CD4-positive, alpha-beta T cell treated with Interleukin-12 subunit alpha and Interleukin-12 subunit beta, for 1 hour (primary cell): ENCODE results near the gene FAM50A.
"Not testable (repeated sequence)": the region's sequence is repeated elsewhere in the genome, so short reads cannot be mapped to it uniquely, and the experiment has no call there.

Experiments used
- DNase-seq: peaks from one replicate; pipeline ENCODE4 v3.0.0-alpha.2; 2020

FAM50A gene

DNA sequence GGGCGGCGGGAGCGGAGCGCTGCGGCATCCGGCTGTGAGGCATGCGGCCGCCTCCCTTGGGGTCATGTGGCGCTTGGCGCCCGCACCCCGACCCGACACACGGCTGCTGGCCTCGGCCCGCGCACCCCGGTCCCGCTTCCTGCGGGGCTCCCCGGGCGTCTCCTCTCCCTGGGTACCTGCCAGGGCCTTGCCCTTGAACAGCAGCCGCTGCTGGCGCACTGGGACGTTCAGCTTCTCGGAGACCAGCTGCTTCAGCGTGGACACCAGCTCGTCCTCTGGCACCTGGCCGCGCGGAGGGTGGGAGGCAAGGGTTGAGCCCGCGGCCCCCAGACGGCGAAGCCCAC lies 42.1 kb downstream of the FAM50A start:
- DNase-seq, result peak; percentile 44

DNA sequence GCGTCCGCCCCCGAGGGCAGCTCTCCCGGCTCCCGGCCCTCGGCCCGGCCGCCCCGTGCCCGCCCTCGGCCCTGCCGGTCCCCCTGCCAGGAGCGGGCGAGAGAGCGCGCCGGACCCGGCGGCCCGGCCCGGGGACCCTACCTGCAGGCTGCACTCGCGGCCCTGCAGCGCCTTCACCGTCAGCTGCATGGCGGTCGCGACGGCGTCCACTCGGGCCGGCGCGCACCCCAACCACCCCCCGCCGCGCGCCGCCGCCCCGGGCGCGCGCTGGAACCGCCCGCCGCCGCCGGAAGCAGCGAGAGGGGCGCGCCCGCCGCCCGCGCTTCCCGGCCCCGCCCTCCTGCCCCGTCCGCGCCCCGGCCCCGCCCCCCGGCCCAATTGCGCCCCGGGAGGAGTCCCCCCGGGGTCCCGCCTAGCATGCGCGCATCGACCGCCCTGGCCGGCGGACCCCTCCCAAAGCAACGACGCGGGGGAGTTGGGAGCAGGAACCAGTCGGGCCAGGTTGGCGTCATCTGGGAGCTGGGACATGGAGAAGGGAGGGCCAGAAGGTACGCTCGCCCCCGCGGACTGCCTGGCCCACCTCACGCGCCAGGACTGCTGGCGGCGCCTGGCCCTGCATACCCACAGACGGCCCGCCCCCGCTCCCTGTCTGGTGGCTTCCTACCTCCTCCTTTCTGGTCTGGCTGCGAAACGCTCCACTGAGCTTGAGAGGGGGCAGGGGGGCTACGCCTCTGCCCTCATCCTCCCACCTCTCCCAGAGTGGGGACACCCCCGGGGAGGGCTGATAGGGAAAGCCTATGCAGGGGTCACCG lies 42.7 kb downstream of the FAM50A start, which contains the start of gene UBL4A:
Gene UBL4A, minus strand, starts transcription at position 220 of the 812 bp plus-strand sequence. Its CDS starts 31 bp downstream, at position 189.
- DNase-seq, result peak; percentile 70

GRCh38 chrX:154487518-154488290 lies 43.8 kb downstream of the FAM50A start:
- DNase-seq, result no peak

DNA sequence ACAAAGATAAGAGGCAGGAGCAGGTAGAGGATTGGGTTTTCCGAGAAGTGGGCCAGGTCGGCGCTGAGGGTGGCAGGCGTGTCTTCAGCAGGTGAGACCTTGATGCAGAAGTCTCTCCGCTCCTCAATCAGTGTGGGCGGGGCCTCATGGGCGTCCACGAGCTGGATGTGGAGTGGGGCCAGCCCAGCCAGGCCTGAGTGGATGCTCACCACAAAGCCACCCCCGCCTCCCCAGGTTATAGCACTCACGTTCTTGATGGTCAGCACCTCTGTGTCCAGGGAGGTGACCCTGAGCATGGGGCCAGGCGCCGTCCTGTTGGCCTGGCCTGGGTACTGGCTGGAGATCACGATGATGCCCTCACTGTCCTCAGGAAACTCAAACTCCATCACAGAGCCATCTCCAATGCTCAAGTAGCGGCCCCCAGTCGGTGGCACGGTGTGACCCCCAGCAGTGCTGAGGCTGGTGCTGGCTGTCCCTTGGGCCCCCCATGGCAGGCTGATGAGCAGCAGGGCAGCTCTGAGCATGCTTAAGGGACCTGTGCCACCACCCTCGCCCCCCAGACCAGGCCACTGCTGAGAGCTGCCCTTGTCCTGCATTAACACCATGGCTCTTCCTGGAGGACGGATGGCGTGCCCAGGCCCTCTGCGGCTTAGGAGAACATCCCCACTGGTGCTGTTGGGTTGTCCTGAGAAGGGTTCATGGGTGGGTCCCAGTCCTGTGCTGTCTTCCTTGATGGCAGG lies 44.6 kb downstream of the FAM50A start:
- no peak for DNase-seq

DNA sequence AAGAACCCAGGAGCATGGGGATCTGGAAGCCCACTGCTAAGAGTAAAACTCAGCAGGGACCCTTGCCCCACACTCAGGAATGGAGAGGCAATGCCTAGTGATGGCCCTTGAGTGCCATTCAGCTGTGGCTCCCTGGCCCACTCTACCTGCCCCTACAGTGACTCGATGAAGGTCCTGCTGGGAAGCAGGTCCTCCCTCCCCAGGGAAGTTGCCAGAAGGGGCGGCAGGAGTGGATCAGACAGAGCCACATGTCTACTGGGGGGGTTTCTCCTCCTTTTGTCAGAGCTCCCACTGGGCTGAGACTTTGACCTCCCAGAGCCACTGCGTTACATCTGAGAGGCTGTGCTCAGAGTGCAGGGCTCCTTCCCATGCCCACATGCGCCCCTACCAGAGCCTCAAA lies 45.2 kb downstream of the FAM50A start:
- DNase-seq, result no peak

GRCh38 chrX:154490021-154490413 lies 46.1 kb downstream of the FAM50A start:
- no peak for DNase-seq

DNA sequence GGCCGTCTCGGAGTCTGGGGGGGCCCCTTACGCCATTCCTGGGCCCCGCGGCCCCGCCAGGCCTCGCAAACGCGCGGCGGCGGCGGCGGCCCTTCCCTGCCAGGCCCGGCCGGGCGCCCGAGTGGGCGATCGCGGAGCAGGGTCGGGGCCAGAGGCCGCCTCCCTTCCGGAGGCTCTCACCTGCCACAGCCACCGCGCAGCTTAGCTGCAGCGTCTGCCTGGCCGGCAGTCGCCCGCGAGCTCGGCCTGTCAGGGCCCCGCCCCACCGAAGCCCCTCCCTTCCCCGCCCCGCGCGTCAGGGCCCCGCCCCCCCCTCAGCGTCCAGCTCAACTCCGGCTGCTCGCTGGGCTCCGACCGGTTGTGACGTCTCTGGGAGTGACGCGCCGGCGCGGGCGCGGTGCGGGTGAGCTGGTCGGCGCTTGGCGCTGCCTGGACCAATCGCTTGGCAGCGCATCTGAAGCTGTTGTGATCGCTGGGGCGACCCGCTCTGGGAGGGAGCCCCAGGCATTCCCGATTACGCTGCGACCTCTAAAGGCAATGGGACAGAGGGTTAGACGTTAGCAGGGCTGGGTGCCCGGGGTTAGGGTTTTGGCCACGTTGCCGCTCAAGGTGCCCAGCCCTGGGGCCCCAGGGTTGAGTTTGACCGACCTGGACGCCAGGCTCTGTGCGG lies 46.6 kb downstream of the FAM50A start, which contains the start of gene SLC10A3:
Gene SLC10A3, minus strand, starts transcription at position 216 of the 670 bp plus-strand sequence. CDS start 1,689 bp downstream, outside the sequence.
- DNase-seq, result peak; percentile 94

DNA sequence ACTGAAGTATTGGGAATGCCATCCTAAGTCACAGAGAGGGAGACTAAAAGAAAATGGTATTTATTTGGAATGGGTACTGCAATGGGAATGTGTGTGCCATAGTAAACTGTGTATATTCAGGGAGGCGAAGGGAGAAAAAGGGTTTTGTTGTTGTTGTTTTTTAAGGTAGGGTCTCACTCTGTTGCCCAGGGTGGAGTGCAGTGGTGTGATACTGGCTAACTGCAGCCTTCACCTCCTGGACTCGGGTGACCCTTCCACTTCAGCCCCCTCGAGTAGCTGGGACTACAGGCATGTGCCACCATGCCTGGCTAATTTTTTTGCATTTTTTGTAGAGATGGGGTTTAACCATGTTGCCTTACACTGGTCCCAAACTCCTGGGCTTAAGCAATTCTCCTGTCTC lies 50.8 kb downstream of the FAM50A start:
- DNase-seq, result no peak

DNA sequence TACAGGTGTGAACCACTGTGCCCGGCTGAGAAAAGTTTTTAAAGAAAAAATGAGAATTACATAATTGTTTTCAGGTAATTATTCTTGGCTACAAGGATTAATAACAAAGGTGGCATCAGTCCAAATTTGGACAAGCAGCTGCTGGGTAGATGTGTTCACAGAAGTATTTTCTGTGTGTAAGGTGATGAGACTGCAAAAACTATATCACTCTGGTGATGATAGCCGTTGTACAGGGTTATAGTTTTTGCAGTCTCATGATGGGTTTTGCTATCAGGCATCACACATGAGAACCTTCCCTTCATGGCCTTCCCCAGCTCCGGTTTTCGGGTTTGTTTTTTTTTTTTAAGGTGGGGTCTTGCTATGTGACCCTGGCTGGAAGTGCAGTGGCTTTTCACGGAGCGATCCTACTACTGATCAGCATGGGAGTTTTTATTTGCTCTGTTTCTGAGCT lies 51.6 kb downstream of the FAM50A start:
- no peak for DNase-seq

- DNase-seq, result not testable (repeated sequence)
Measured at GRCh38 chrX:154496591-154497137, 52.7 kb downstream of the FAM50A start.
